Prostate gland (tissue), 2 donors: ENCODE results near the gene MAPK8IP1.

ENCODE experiments used
- POLR2A ChIP-seq: fragments of 450-650 bp; IDR thresholded peaks from one replicate; pipeline ENCODE4 v1.6.1; 2016; ENCODE audit warnings: antibody characterized with exemption, mild to moderate bottlenecking
- POLR2AphosphoS5 ChIP-seq: sonication (generic); formaldehyde crosslinking; IDR thresholded peaks from one replicate; pipeline ENCODE4 v1.6.1; 2017; ENCODE audit warnings: antibody characterized with exemption
- TF ChIP-seq, protein P1 (sequence below), 4 experiments: fragments of 200-600 bp in 2 of 4; fragments of 450-650 bp in 2 of 4; sonication (generic) in 2 of 4; IDR thresholded peaks; 1 replicate in 3 of 4; 2 replicates in 1 of 4; pipeline ENCODE4 v1.5.1; 2016 to 2019; ENCODE audit warnings: antibody characterized with exemption in 4 of 4, mild to moderate bottlenecking in 2 of 4, moderate library complexity in 2 of 4

DNA sequence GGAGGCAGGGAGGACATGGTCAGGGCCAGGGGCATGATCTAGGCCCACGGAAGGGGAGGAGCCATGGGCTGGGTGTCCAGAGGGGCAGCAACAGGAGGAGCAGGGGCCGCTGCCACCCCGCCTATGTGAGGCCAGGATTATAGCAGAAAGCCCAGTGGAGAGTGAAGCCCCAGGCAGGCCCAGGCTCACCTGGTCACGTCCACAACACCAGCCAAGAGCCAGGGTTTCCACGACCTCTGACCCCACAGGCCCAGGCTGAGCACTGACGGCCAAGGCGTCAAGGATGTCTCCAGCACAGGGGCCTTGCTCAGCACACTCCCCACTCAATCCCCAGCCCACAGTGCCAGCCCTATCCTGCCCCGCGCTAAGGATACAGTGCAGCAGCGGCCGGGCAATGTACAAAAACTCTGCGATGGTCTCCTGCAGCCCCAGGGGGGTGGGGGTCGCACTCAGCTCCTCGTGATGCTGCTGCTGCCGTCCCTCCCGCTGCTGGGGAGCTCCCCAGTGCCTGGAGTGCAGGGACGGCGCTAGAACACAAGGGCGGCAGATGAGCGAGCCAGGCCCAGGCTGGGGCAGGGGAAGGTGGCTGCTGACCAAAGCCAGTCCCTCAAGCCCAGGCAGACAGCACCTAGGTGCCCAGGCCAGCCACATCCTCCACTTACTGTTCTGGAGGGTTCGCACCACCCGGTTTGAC is 28.6 kb downstream of the MAPK8IP1 start:
- TF ChIP-seq, protein P1, sequence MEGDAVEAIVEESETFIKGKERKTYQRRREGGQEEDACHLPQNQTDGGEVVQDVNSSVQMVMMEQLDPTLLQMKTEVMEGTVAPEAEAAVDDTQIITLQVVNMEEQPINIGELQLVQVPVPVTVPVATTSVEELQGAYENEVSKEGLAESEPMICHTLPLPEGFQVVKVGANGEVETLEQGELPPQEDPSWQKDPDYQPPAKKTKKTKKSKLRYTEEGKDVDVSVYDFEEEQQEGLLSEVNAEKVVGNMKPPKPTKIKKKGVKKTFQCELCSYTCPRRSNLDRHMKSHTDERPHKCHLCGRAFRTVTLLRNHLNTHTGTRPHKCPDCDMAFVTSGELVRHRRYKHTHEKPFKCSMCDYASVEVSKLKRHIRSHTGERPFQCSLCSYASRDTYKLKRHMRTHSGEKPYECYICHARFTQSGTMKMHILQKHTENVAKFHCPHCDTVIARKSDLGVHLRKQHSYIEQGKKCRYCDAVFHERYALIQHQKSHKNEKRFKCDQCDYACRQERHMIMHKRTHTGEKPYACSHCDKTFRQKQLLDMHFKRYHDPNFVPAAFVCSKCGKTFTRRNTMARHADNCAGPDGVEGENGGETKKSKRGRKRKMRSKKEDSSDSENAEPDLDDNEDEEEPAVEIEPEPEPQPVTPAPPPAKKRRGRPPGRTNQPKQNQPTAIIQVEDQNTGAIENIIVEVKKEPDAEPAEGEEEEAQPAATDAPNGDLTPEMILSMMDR (IDR thresholded peaks at IDR 0.05) = no peak
- TF ChIP-seq POLR2A = no peak
- no peak for TF ChIP-seq POLR2AphosphoS5
